T47D (cell line): ENCODE results near the gene ART4.

Source experiments
- DNase-seq, 2 experiments: peaks; one replicate each; pipeline versions ENCODE4 v3.0.0 to v3.0.0-alpha.2; 2011 to 2012; ENCODE audit warnings: low read depth in 1 of 2, low spot score in 1 of 2
- JUND ChIP-seq: IDR thresholded peaks from 2 replicates; pipeline ENCODE4 v1.6.1; 2012; ENCODE audit warnings: low read depth
- in situ Hi-C: cut with HindIII; loops from 2 replicates; pipeline ENCODE4 v1.10.0; 2016; ENCODE audit warnings: low sequenced_read_pairs, low pct_unique_long_range_greater_than_20kb

ART4 gene

GRCh38 chr12:14784471-14784870, 58.9 kb downstream of the ART4 start:
- DNase-seq, result no peak
- in situ Hi-C loops, result no loop called here
- no peak for TF ChIP-seq JUND

- no peak for TF ChIP-seq JUND
- in situ Hi-C loops, result no loop called here
- DNase-seq, result no peak
These were observed 60.6 kb downstream of the ART4 start for GRCh38 chr12:14782756-14783155.

- in situ Hi-C loops, result no loop called here
- TF ChIP-seq JUND, result no peak
- no peak for DNase-seq
These were observed 61.8 kb downstream of the ART4 start for GRCh38 chr12:14781563-14781962.

- in situ Hi-C loops, result no loop called here
- TF ChIP-seq JUND, result no peak
- DNase-seq, result no peak
These were observed 62.5 kb downstream of the ART4 start for GRCh38 chr12:14780859-14781258.

GRCh38 chr12:14779834-14780233, 63.5 kb downstream of the ART4 start:
- DNase-seq, result no peak
- in situ Hi-C loops, result no loop called here
- no peak for TF ChIP-seq JUND

- in situ Hi-C loops, result no loop called here
- TF ChIP-seq JUND, result peak; percentile 39; the same call in 1 of the 2 replicates
- DNase-seq, result peak in 1 of 2 experiments; percentile 74
These were observed 66.1 kb downstream of the ART4 start for GRCh38 chr12:14777271-14777670.

GRCh38 chr12:14776236-14776961, 66.9 kb downstream of the ART4 start:
- in situ Hi-C loops, result no loop called here
- no peak for TF ChIP-seq JUND
- DNase-seq, result no peak

GRCh38 chr12:14775636-14775980, 67.7 kb downstream of the ART4 start:
- TF ChIP-seq JUND, result no peak
- in situ Hi-C loops, result no loop called here

More at GRCh38 chr12:14775636-14775980, 67.7 kb downstream of the ART4 start:
- DNase-seq, result no peak
